ENCODE results near the gene SSBP2.

Gene SSBP2

GRCh38 chr5:81530919-81531318, 220.0 kb downstream of the SSBP2 start:
- H3K4me3 ChIP-seq (ENCODE audit: low read length) = no peak overlapping the region
- DNase-seq (ENCODE audit: low read depth) = peak; percentile 10
- no peak for TF ChIP-seq CTCF (IDR thresholded peaks at IDR 0.05; ENCODE audit: insufficient read depth, low read depth, low read length, missing control alignments)

DNA sequence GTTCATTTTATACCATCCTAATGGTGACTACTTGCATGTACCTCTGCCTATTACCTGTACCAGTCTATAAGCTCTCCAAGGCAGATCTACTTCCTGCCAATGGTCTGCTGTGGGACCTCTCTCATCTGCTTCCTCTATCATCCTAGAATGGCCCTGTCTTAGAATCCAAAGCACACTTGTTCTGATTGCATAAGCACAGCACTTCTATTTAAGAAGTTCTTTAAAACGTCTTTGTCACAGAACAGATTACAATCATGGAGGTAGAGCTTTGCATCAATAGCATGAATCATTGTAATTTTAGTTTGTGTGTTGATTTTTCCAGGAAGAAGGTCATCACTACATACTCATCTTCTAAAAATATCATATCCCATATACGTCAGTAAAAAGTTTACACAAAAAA, 225.2 kb downstream of the SSBP2 start:
- DNase-seq (ENCODE audit: low read depth) = peak; percentile 28
- no peak overlapping the region for H3K4me3 ChIP-seq (ENCODE audit: low read length)
- TF ChIP-seq CTCF (IDR thresholded peaks at IDR 0.05; ENCODE audit: insufficient read depth, low read depth, low read length, missing control alignments) = no peak

DNA sequence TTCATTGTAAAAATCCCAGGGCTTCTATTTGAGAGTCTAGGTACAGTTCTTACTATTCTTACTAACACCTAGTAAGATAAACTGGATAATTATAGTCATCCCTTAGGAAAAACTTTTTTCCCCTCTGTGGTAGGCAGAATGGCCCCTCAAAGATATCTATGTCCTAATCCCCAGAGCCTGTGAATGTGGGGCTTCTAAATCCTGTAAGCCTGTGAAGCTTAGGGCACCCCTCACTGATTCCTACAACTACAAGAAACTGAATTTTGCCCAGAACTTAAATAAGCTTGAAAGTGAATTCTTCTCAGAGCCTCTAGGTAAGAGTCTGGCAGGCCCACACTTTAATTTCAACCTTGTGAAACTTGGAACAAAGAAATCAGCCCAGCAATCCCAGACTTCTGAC, 226.9 kb downstream of the SSBP2 start:
- DNase-seq (ENCODE audit: low read depth) = no peak
- no peak overlapping the region for H3K4me3 ChIP-seq (ENCODE audit: low read length)
- no peak for TF ChIP-seq CTCF (IDR thresholded peaks at IDR 0.05; ENCODE audit: insufficient read depth, low read depth, low read length, missing control alignments)

DNA sequence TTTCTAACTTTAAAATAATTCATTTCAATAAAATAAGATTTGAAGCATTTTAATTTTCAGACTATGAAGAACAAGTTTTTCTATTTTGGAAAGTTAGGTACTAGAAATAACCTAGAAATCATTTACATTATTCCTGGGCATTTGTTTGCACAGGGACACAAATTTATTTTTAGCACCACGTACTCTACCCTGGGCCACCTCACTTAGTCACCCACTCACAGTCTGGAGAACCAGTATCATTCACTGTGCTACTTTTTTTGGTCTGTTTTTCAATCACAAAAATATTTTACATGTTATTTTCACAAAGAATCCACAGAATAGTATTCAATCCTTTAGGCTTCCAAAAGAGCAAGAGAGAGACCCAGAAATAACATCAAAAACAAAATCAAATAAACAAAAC, 228.3 kb downstream of the SSBP2 start:
- no peak for DNase-seq (ENCODE audit: low read depth)
- TF ChIP-seq CTCF (IDR thresholded peaks at IDR 0.05; ENCODE audit: insufficient read depth, low read depth, low read length, missing control alignments) = no peak
- H3K4me3 ChIP-seq (ENCODE audit: low read length) = no peak overlapping the region

- no peak overlapping the region for H3K4me3 ChIP-seq (ENCODE audit: low read length)
- DNase-seq (ENCODE audit: low read depth) = no peak
- no peak for TF ChIP-seq CTCF (IDR thresholded peaks at IDR 0.05; ENCODE audit: insufficient read depth, low read depth, low read length, missing control alignments)
Observed at GRCh38 chr5:81520769-81521168, 230.1 kb downstream of the SSBP2 start.

DNA sequence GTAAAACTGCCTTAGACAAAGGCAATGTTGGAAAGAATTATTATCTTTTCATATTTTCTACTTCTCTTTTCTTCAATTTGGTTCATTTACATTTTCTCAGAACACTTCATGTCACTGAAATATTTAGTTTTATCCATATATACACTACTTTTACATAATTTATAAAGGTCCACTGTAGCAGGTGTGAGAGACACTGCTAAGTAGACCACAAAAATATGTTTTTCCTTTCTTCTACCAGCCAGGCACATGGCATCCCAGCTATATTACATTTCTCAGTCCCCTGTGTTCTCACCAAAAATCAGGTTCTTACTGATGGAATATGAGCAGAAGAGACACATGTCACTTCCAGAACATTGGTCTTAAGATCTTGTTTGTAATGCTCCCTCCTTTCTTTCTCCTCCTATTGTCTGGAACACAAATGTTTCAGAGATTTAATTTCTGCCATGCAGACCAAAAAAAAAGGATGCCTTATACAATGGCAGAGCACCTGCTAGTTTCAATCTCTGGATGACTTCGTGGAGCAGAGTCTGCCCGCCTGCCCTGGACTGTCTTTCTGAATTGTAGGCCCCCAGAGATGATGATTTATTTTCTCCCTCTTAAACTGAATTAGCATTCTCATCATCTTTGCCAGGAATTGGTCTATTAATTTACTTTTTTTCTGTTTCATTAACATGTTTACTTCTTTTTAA, 231.5 kb downstream of the SSBP2 start:
- no peak for TF ChIP-seq CTCF (IDR thresholded peaks at IDR 0.05; ENCODE audit: insufficient read depth, low read depth, low read length, missing control alignments)
- H3K4me3 ChIP-seq (ENCODE audit: low read length) = no peak overlapping the region
- no peak for DNase-seq (ENCODE audit: low read depth)

GRCh38 chr5:81517462-81517861, 233.4 kb downstream of the SSBP2 start:
- TF ChIP-seq CTCF (IDR thresholded peaks at IDR 0.05; ENCODE audit: insufficient read depth, low read depth, low read length, missing control alignments) = no peak
- no peak overlapping the region for H3K4me3 ChIP-seq (ENCODE audit: low read length)
- DNase-seq (ENCODE audit: low read depth) = peak; percentile 8

Measured in epithelial cell of esophagus (primary cell).